ENCODE data around the gene CD160.
"Not testable (repeated sequence)": the region's sequence is repeated elsewhere in the genome, so short reads cannot be mapped to it uniquely, and the experiment has no call there.

Gene CD160

DNA sequence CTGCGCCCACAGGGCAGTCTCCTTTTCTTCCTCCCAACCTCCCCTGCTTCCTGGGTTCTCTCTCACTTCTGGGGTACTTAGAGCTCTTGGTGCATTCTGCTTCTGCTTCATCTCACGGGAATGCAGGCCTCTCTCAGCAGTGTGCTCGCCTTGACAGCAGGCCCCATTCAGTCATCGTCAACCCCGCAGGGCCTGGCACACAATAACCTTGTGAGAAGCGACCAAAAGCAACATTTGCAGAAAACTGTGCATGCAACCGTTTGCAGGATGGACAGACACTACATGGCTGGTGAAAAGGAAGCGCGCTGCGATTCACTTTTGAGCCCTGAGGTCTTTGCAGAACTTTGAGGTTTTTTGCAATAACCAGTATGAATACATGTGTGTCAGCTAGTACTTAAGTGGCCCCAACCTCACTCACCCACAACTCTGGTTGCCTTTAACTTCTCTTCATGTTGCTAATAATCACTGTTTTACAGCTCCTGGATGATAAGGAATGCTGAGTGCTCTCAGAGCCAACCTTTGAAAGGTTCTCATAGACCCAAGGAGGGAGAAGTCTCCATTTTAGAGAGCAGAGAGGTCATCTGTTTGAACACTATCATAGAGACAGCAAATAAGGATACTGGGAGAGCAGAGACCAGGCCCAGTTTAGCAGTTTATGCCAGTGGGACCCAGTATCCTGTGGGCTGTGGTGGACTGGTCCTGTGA is 2.5 kb upstream of the CD160 start:
- intact Hi-C loops (cut with DNase I; ENCODE audit: low total_unique reads): no loop called here
- TF ChIP-seq, protein P1, sequence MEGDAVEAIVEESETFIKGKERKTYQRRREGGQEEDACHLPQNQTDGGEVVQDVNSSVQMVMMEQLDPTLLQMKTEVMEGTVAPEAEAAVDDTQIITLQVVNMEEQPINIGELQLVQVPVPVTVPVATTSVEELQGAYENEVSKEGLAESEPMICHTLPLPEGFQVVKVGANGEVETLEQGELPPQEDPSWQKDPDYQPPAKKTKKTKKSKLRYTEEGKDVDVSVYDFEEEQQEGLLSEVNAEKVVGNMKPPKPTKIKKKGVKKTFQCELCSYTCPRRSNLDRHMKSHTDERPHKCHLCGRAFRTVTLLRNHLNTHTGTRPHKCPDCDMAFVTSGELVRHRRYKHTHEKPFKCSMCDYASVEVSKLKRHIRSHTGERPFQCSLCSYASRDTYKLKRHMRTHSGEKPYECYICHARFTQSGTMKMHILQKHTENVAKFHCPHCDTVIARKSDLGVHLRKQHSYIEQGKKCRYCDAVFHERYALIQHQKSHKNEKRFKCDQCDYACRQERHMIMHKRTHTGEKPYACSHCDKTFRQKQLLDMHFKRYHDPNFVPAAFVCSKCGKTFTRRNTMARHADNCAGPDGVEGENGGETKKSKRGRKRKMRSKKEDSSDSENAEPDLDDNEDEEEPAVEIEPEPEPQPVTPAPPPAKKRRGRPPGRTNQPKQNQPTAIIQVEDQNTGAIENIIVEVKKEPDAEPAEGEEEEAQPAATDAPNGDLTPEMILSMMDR (IDR thresholded peaks at IDR 0.05): no peak
- no peaks in the 10 kb centered on the region for H3K9me3 ChIP-seq
- no peak overlapping the region for H3K27ac ChIP-seq
- H3K4me1 ChIP-seq: peaks cover 0 to 16% (median 10%) of the 10 kb centered on the region in 4 donors
- no peak for DNase-seq
- H3K36me3 ChIP-seq: no peaks in the 10 kb centered on the region
- no peak overlapping the region for H3K4me3 ChIP-seq
- no peaks in the 10 kb centered on the region for H3K27me3 ChIP-seq

DNA sequence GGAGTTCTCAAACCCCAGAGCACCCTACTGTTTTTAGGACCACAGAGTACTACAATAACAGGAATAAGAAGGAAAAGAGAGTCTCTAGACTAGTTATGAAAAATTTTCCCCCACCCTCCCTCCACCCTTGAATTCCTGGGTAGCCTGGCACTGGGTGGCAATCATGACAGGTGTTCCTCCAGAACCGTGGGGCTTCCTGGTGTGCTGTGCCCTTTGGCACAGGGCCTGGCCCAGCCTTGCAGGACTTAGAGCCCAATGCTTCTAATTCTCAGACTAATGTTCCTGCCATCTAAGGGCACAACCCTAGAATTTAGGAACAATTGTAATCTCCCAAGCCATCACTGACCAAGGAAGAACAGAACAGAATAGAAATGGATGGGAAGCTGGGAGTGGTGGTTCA is 1.5 kb upstream of the CD160 start:
- Histone ChIP-seq H3K4me3 (no peak overlapping the region), H3K27ac (no peak overlapping the region), H3K4me1 (peaks cover 0 to 16% (median 10%) of the 10 kb centered on the region in 4 donors), H3K9me3 (no peaks in the 10 kb centered on the region), H3K27me3 (no peaks in the 10 kb centered on the region), H3K36me3 (no peaks in the 10 kb centered on the region)
- TF ChIP-seq, protein P1 (IDR thresholded peaks at IDR 0.05): no peak
- intact Hi-C loops (cut with DNase I; ENCODE audit: low total_unique reads): no loop called here
- DNase-seq: no peak

DNA sequence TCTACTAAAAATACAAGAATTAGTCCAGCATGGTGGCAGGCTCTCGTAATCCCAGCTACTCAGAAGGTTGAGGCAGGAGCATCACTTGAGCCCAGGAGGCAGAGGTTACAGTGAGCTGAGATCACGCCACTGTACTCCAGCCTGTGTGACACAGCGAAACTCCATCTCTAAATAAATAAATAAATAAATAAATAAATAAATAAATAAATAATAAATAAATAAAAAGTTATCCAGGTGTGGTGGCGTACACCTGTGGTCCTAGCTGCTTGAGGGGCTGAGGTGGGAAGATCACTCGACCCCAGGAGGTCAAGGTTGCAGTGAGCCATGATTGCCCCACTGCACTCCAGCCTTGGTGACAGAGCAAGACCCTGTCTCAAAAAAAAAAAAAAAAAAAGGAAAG is 834 bp upstream of the CD160 start:
- DNase-seq; H3K9me3 ChIP-seq; H3K27me3 ChIP-seq; H3K27ac ChIP-seq; H3K4me3 ChIP-seq; H3K36me3 ChIP-seq; intact Hi-C loops (cut with DNase I; ENCODE audit: low total_unique reads): not testable (repeated sequence)
- H3K4me1 ChIP-seq: peaks cover 0 to 16% (median 10%) of the 10 kb centered on the region in 4 donors

DNA sequence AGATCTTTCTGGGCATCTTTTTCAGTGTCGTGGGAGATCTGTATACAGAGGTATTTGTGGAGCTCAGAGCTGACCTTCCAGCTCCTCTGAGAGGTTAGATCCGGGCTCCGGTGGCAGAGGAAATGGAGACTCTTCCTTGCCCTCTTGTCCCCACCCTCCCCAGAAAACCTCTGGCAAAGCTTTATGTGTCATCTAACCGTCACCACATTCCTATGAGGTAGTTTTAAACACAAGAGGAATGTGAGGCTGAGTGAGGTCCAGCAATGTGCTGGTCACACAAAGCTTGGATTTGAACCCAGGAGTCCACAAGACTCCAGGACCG is 1.2 kb downstream of the CD160 start:
- no peaks in the 10 kb centered on the region for H3K9me3 ChIP-seq
- H3K27me3 ChIP-seq: no peaks in the 10 kb centered on the region
- no peaks in the 10 kb centered on the region for H3K36me3 ChIP-seq
- H3K27ac ChIP-seq: no peak overlapping the region
- intact Hi-C loops (cut with DNase I; ENCODE audit: low total_unique reads): no loop called here
- peaks cover 0 to 16% (median 10%) of the 10 kb centered on the region in 4 donors for H3K4me1 ChIP-seq
- TF ChIP-seq, protein P1 (IDR thresholded peaks at IDR 0.05): no peak
- no peak for DNase-seq
- peak overlapping the region in 1 of 2 donors; percentile 49 for H3K4me3 ChIP-seq

DNA sequence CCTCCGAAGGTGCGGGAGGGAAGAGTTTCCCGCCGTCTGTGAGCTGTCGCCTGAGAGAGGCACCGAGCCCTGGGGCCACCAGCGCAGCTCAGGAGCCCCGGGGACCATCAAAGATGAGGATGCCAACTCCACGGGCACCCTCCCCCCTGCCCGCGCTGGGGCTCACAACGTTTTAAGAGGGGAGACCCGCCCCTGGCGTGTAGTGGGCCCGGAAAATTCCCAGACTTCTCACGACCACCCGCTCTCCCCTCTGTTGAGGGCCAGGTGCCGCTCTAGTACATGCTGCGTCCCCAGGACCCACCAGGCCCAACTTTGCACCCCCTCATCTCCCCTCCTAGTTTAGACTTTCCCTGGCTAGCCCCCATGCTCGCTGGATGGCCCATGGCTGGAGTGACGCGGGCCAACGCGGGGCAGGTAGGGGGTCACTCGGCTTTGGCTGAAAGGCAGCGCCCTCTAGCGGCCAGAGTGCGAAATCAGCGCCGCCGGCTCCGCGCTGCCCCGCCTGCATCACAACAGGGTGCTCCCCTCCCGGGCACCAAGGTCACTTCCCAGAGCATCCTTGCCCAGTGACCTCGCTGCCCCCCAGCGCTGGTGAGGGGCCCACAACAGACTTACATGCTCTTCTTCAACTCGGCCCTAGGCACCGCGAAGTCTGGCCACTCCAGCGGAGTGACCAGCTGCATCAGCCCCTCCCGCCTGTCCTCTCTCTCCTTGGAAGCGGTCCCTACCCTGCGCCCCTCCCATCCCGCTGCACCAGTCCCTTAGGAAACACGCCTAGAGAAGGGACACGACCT is 1.8 kb downstream of the CD160 start:
- H3K27me3 ChIP-seq: no peaks in the 10 kb centered on the region
- DNase-seq: peak; percentile 45 to 79
- H3K27ac ChIP-seq: no peak overlapping the region
- intact Hi-C loops (cut with DNase I; ENCODE audit: low total_unique reads): no loop called here
- H3K4me1 ChIP-seq: peaks cover 0 to 16% (median 10%) of the 10 kb centered on the region in 4 donors
- H3K36me3 ChIP-seq: no peaks in the 10 kb centered on the region
- no peaks in the 10 kb centered on the region for H3K9me3 ChIP-seq
- TF ChIP-seq, protein P1 (IDR thresholded peaks at IDR 0.05): peak; percentile 84 to 90
- peak overlapping the region; percentile 32 to 49 for H3K4me3 ChIP-seq

DNA sequence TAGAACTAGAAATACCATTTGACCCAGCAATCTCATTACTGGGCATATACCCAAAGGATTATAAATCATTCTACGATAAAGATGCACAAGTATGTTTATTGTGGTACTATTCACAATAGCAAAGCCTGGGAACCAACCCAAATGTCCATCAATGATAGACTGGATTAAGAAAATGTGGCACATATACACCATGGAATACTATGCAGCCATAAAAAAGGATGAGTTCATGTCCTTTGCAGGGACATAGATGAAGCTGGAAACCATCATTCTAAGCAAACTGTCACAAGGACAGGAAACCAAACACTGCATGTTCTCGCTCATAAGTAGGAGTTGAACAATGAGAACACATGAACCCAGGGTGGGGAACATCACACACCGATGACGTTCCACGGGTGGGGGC is 6.9 kb downstream of the CD160 start:
- H3K36me3 ChIP-seq; H3K4me3 ChIP-seq; H3K9me3 ChIP-seq; H3K27me3 ChIP-seq; DNase-seq; H3K4me1 ChIP-seq; H3K27ac ChIP-seq; intact Hi-C loops (cut with DNase I; ENCODE audit: low total_unique reads): not testable (repeated sequence)
